Measurements from ENCODE around the gene S100A2. TPM values are rescaled to one million over a fixed set of nuclear protein-coding genes. Genes with fewer than 3 reads are reported as not detected.

S100A2 gene
- total RNA-seq, 4 donors from 2014 or later, result 2.7 to 73.3 (median 14.2) TPM

- Histone ChIP-seq H3K36me3 (peaks cover 0 to 9% of the 10 kb centered on the region in 2 donors), H3K27me3 (no peaks in the 10 kb centered on the region), H3K4me1 (peaks cover 0 to 54% (median 21%) of the 10 kb centered on the region in 3 donors), H3K9me3 (no peaks in the 10 kb centered on the region), H3K27ac (peak overlapping the region; percentile 95 to 99 (median 98)), H3K4me3 (peak overlapping the region; percentile 86 to 90)
- peak; percentile 50 for ATAC-seq
- TF ChIP-seq CTCF (IDR thresholded peaks at IDR 0.05), result no peak
- peak; percentile 84 for TF ChIP-seq POLR2AphosphoS5 (IDR thresholded peaks at IDR 0.05)
- WGBS, 2 donors (ENCODE audit: low coverage in 1 of 2), result 1 to 37% methylated on average over 5 to 6 of the region's 13 CpGs
These were observed 31.9 kb downstream of the S100A2 start for GRCh38 chr1:153533689-153534201.

- Histone ChIP-seq H3K9me3 (no peaks in the 10 kb centered on the region), H3K27ac (peak overlapping the region; percentile 95 to 99 (median 98)), H3K4me3 (peak overlapping the region; percentile 86 to 90), H3K36me3 (peaks cover 0 to 12% of the 10 kb centered on the region in 2 donors), H3K4me1 (peaks cover 0 to 54% (median 21%) of the 10 kb centered on the region in 3 donors), H3K27me3 (no peaks in the 10 kb centered on the region)
- no peak for TF ChIP-seq EP300 (IDR thresholded peaks at IDR 0.05)
- peak; percentile 51 for TF ChIP-seq POLR2AphosphoS5 (IDR thresholded peaks at IDR 0.05)
- peak in 3 of 4 experiments; percentile 92 to 97 (median 94) for TF ChIP-seq CTCF (IDR thresholded peaks at IDR 0.05)
- peak in 1 of 2 donors; percentile 11 for TF ChIP-seq POLR2A (IDR thresholded peaks at IDR 0.05)
- peak; percentile 60 for ATAC-seq
- WGBS, 2 donors (ENCODE audit: low coverage in 1 of 2), result 23 to 33% methylated on average over 11 to 15 of the region's 34 CpGs
These were observed 32.7 kb downstream of the S100A2 start for GRCh38 chr1:153532769-153533599.

GRCh38 chr1:153532181-153532580 lies 33.5 kb downstream of the S100A2 start:
- H3K27me3 ChIP-seq, result no peaks in the 10 kb centered on the region
- ATAC-seq, result no peak
- H3K4me1 ChIP-seq, result peaks cover 0 to 54% (median 21%) of the 10 kb centered on the region in 3 donors
- H3K9me3 ChIP-seq, result no peaks in the 10 kb centered on the region
- 58 to 80% methylated on average over 2 of the region's 2 CpGs for WGBS, 2 donors (ENCODE audit: low coverage in 1 of 2)
- TF ChIP-seq CTCF (IDR thresholded peaks at IDR 0.05) (no peak), POLR2A (IDR thresholded peaks at IDR 0.05) (no peak), POLR2AphosphoS5 (IDR thresholded peaks at IDR 0.05) (no peak), EP300 (IDR thresholded peaks at IDR 0.05) (no peak)
- H3K36me3 ChIP-seq, result peaks cover 0 to 13% of the 10 kb centered on the region in 2 donors
- no peak overlapping the region for H3K4me3 ChIP-seq
- H3K27ac ChIP-seq, result peak overlapping the region in 2 of 4 donors; percentile 98 to 99

- Histone ChIP-seq H3K36me3 (peaks cover 0 to 13% of the 10 kb centered on the region in 2 donors), H3K9me3 (no peaks in the 10 kb centered on the region), H3K4me3 (no peak overlapping the region), H3K27ac (peak overlapping the region in 2 of 4 donors; percentile 98 to 99), H3K27me3 (no peaks in the 10 kb centered on the region), H3K4me1 (peaks cover 0 to 49% (median 21%) of the 10 kb centered on the region in 3 donors)
- TF ChIP-seq POLR2AphosphoS5 (IDR thresholded peaks at IDR 0.05) (no peak), POLR2A (IDR thresholded peaks at IDR 0.05) (no peak), EP300 (IDR thresholded peaks at IDR 0.05) (no peak), CTCF (IDR thresholded peaks at IDR 0.05) (no peak)
- 74 to 75% methylated on average over 2 to 3 of the region's 3 CpGs for WGBS, 2 donors (ENCODE audit: low coverage in 1 of 2)
- no peak for ATAC-seq
These were observed 34.0 kb downstream of the S100A2 start for GRCh38 chr1:153531638-153532037.
